B cell (primary cell): ENCODE results near the gene ATG4A. TPM values are rescaled to one million over a fixed set of nuclear protein-coding genes. Genes with fewer than 3 reads are reported as not detected.

Source experiments
- ATAC-seq: fragments of 200-7000 bp; cut with Tn5 transposase; one replicate; pipeline ENCODE4 v1.10.0; 2021; ENCODE audit warnings: low read depth, mild to moderate bottlenecking, moderate number of reproducible peaks, moderate library complexity
- CTCF ChIA-PET: fragments of 350-600 bp; sonication (Branson Sonifier 250); formaldehyde crosslinking; loops from one replicate; lab custom pipeline; 2021; ENCODE audit warnings: antibody characterized with exemption, inconsistent platforms; lab: Charles Lee
- POLR2A ChIA-PET: fragments of 350-600 bp; sonication (Branson Sonifier 250); formaldehyde crosslinking; loops from one replicate; lab custom pipeline; 2021; ENCODE audit warnings: antibody characterized with exemption; lab: Charles Lee
- DNase-seq: peaks from one replicate; pipeline ENCODE4 v3.0.0; 2013
- H2AFZ ChIP-seq: 2 replicates; pipeline ENCODE4 v1.6.1; 2012; ENCODE audit warnings: mild to moderate bottlenecking, low read depth, low read length; ENCODE audit not compliant: insufficient read depth, poor library complexity, severe bottlenecking
- H3K27ac ChIP-seq, 2 donors: 1 replicate in 1 of 2; 2 replicates in 1 of 2; pipeline ENCODE4 v1.5.1; 2012 to 2013; ENCODE audit warnings: low read length in 2 of 2, mild to moderate bottlenecking in 2 of 2, moderate library complexity in 1 of 2
- H3K27me3 ChIP-seq, 4 experiments: fragments of 200-600 bp in 1 of 4; sonication (generic) in 1 of 4; replicated peaks in 1 of 4; 1 replicate in 2 of 4; 2 replicates in 2 of 4; pipeline versions ENCODE4 v1.6.1 to v1.7.0; 2013 to 2016; ENCODE audit warnings: low read length in 3 of 4, mild to moderate bottlenecking in 2 of 4, mixed read lengths in 1 of 4, moderate library complexity in 1 of 4; ENCODE audit not compliant: insufficient read depth in 4 of 4, control insufficient read depth in 3 of 4; ENCODE audit errors: control extremely low read depth in 1 of 4
- H3K36me3 ChIP-seq, 2 experiments: replicated peaks in 1 of 2; 1 replicate in 1 of 2; 2 replicates in 1 of 2; pipeline versions ENCODE4 v1.6.1 to v1.7.1; 2013; ENCODE audit warnings: low read length in 1 of 2; ENCODE audit not compliant: insufficient read depth in 2 of 2, control insufficient read depth in 1 of 2; ENCODE audit errors: control extremely low read depth in 1 of 2, extremely low read depth in 1 of 2
- H3K4me1 ChIP-seq, 2 donors: fragments of 200-600 bp in 1 of 2; sonication (generic) in 1 of 2; 1 replicate in 1 of 2; 2 replicates in 1 of 2; pipeline versions ENCODE4 v1.5.1 to v1.6.1; 2013 to 2017; ENCODE audit warnings: low read length in 2 of 2; ENCODE audit not compliant: control insufficient read depth in 2 of 2, insufficient read depth in 2 of 2
- H3K4me2 ChIP-seq: replicated peaks from 2 replicates; pipeline ENCODE3; 2012; ENCODE audit warnings: mild to moderate bottlenecking, low read depth, low read length; ENCODE audit not compliant: poor library complexity, severe bottlenecking
- H3K4me3 ChIP-seq, 5 experiments: fragments of 200-600 bp in 1 of 5; sonication (generic) in 1 of 5; 1 replicate in 3 of 5; 2 replicates in 2 of 5; pipeline versions ENCODE4 v1.5.1 to v1.7.0; 2011 to 2016; ENCODE audit warnings: low read length in 4 of 5, mild to moderate bottlenecking in 4 of 5, low read depth in 2 of 5, control low read depth in 1 of 5, moderate library complexity in 1 of 5; ENCODE audit not compliant: insufficient read depth in 1 of 5; ENCODE audit errors: control extremely low read depth in 1 of 5, extremely low read depth in 1 of 5
- H3K79me2 ChIP-seq: fragments of 200-600 bp; sonication (generic); one replicate; pipeline ENCODE4 v1.6.0; 2016; ENCODE audit warnings: low read length; ENCODE audit not compliant: control insufficient read depth, insufficient read depth
- H3K9ac ChIP-seq: fragments of 200-600 bp; sonication (generic); 2 replicates; pipeline ENCODE4 v1.6.1; 2017; ENCODE audit warnings: mild to moderate bottlenecking, low read length, moderate library complexity
- H3K9me3 ChIP-seq, 3 donors: one replicate each; pipeline versions ENCODE4 v1.6.1 to v1.7.1; 2013; ENCODE audit warnings: low read length in 2 of 3; ENCODE audit not compliant: control insufficient read depth in 2 of 3, insufficient read depth in 1 of 3; ENCODE audit errors: control extremely low read depth in 1 of 3
- H4K20me1 ChIP-seq: 2 replicates; pipeline ENCODE4 v1.6.0; 2012; ENCODE audit warnings: mild to moderate bottlenecking, low read length; ENCODE audit not compliant: insufficient read depth, control insufficient read depth, poor library complexity, severe bottlenecking
- H3K27ac Mint-ChIP-seq: one replicate; pipeline ENCODE4 v1.8.0; 2021; ENCODE audit warnings: mixed read lengths
- H3K27me3 Mint-ChIP-seq: one replicate; pipeline ENCODE4 v1.8.0; 2021; ENCODE audit warnings: mixed read lengths
- H3K4me1 Mint-ChIP-seq: one replicate; pipeline ENCODE4 v1.8.0; 2021; ENCODE audit warnings: mixed read lengths
- H3K4me3 Mint-ChIP-seq: one replicate; pipeline ENCODE4 v1.8.0; 2021; ENCODE audit warnings: mixed read lengths
- H3K9me3 Mint-ChIP-seq: one replicate; pipeline ENCODE4 v1.8.0; 2022; ENCODE audit warnings: mixed read lengths; ENCODE audit not compliant: insufficient read depth
- CTCF ChIP-seq: fragments of 200-600 bp; IDR thresholded peaks from one replicate; pipeline ENCODE4 v1.8.0; 2022; ENCODE audit warnings: antibody characterized with exemption, mild to moderate bottlenecking
- EZH2 ChIP-seq: IDR thresholded peaks from 2 replicates; pipeline ENCODE4 v1.6.1; 2012; ENCODE audit warnings: borderline replicate concordance, low read depth, mild to moderate bottlenecking, moderate library complexity, low read length; ENCODE audit not compliant: insufficient read depth, poor library complexity, severe bottlenecking
- WGBS: methylation state at CpG from one replicate; pipeline ENCODE4 v1.1.5; 2013; ENCODE audit warnings: missing lambda C conversion rate; ENCODE audit not compliant: insufficient coverage; 5-methylcytosine and 5-hydroxymethylcytosine counted together
- intact Hi-C: fragments of 100-400 bp; cut with micrococcal nuclease; formaldehyde crosslinking; loops from one replicate; pipeline ENCODE4 v1.10.0; 2022
- polyA plus RNA-seq: library from polyadenylated mRNA; depleted of rRNA; stranded (reverse); fragments of >200 nt; gene quantifications from 2 replicates; pipeline ENCODE4 v1.2.3, GENCODE V29; 2012
- total RNA-seq, 2 donors: library from RNA; stranded (reverse); fragments of 120-200 nt in 1 of 2; gene quantifications; 1 replicate in 1 of 2; 2 replicates in 1 of 2; pipeline versions ENCODE4 v1.2.3 to v1.2.4, GENCODE V29; 2013 to 2022

Gene ATG4A
- total and polyA plus RNA-seq, 2 donors (not counting 1 experiment from before 2014, with no cell fraction given), result 6.1 to 11.4 TPM

GRCh38 chrX:108071578-108071977 is 20.0 kb upstream of the ATG4A start:
- Histone ChIP-seq H3K79me2 (no peaks in the 10 kb centered on the region), H3K4me2 (no peak overlapping the region), H3K9me3 (no peaks in the 10 kb centered on the region), H3K4me1 (no peaks in the 10 kb centered on the region), H3K9ac (no peak overlapping the region), H4K20me1 (no peaks in the 10 kb centered on the region), H2AFZ (no peak overlapping the region), H3K36me3 (no peaks in the 10 kb centered on the region), H3K27me3 (no peaks in the 10 kb centered on the region), H3K4me3 (no peak overlapping the region), H3K27ac (no peak overlapping the region)
- ChIA-PET CTCF (interaction anchor here (0.6 to 2.2 kb wide), 6 partner anchors 9 to 177 kb away, joined by 3 to 5 read pairs (median 3); no protein-coding TSS in a partner anchor), POLR2A (no interaction called here)
- ATAC-seq, result no peak
- WGBS, result no CpG with 5 or more reads among the region's 1 CpG
- H3K27me3 Mint-ChIP-seq, result no peaks in the 10 kb centered on the region
- intact Hi-C loops, result loop anchor here (5.0 to 10.0 kb wide), 3 partner anchors 174 to 1587 kb away; no protein-coding TSS in a partner anchor
- H3K9me3 Mint-ChIP-seq, result no peaks in the 10 kb centered on the region
- H3K27ac Mint-ChIP-seq, result peak overlapping the region; percentile 80
- TF ChIP-seq CTCF, result no peak
- DNase-seq, result peak; percentile 6
- no peak overlapping the region for H3K4me3 Mint-ChIP-seq
- peaks cover 5% of the 10 kb centered on the region for H3K4me1 Mint-ChIP-seq

- no peak for TF ChIP-seq EZH2
- no peak for TF ChIP-seq CTCF
- no peak overlapping the region for H3K4me2 ChIP-seq
- H4K20me1 ChIP-seq, result no peaks in the 10 kb centered on the region
- no peaks in the 10 kb centered on the region for H3K79me2 ChIP-seq
- Mint-ChIP-seq H3K9me3 (no peaks in the 10 kb centered on the region), H3K4me1 (peaks cover 5% of the 10 kb centered on the region), H3K4me3 (no peak overlapping the region), H3K27ac (no peak overlapping the region), H3K27me3 (no peaks in the 10 kb centered on the region)
- ChIA-PET POLR2A (no interaction called here), CTCF (interaction anchor here (1.2 to 1.3 kb wide), 2 partner anchors 13 to 52 kb away, joined by 3 read pairs; no protein-coding TSS in a partner anchor)
- DNase-seq (no peak), ATAC-seq (no peak)
- H3K36me3 ChIP-seq, result no peaks in the 10 kb centered on the region
- no peak overlapping the region for H3K9ac ChIP-seq
- intact Hi-C loops, result loop anchor here (1.0 to 10.0 kb wide), 5 partner anchors 52 to 1588 kb away; partner anchors contain the start of gene NCBP2L
- 92% methylated on average over 2 of the region's 5 CpGs for WGBS
- H3K4me3 ChIP-seq, result no peak overlapping the region
- no peak overlapping the region for H3K27ac ChIP-seq
- H3K9me3 ChIP-seq, result no peaks in the 10 kb centered on the region
- H2AFZ ChIP-seq, result no peak overlapping the region
- H3K4me1 ChIP-seq, result no peaks in the 10 kb centered on the region
- H3K27me3 ChIP-seq, result no peaks in the 10 kb centered on the region
These were observed 18.8 kb upstream of the ATG4A start for GRCh38 chrX:108072746-108073145.
